ENCODE data around the gene SGK1. TPM values are rescaled to one million over a fixed set of nuclear protein-coding genes. Genes with fewer than 3 reads are reported as not detected.

Gene SGK1
- total and polyA plus RNA-seq, 2 donors (not counting 1 experiment from before 2014, with no cell fraction given) = 37.3 to 57.8 TPM

DNA sequence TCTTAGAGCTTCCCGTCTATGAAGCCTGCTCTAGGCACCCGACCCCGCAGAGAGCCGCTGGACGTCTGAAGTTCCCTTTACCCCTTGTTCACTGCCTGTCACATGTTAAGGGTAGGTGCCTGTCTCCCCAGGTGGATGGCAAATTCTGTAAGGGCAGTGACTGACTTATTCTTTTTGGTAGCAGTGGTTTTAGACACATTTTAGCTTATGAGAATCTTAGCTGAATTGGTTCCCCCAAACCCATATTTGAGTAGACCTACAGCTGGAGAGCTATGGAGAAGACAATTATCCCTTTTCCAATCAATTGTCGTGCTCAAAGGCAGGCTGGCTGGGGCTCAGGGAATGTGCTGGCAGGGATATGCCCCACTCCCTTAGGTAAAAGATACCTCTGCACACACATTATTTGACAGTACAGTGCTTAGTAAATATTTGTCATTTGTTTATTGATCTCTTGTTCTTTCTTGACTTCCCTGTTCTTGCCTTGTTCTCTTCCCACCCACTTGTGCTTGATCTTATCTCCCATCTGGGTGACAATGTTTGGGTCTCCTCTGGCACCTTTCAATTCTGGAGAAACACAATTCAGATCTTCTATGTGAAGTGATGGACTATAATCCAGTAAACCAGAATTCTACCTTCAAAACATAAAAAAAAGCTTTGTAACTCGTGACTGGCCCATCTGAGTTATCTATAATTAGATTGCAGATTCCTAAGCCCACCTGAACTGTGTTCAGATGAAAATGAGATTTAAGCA is 151.2 kb downstream of the SGK1 start:
- Mint-ChIP-seq H3K4me1 (peaks cover 5% of the 10 kb centered on the region), H3K27me3 (no peaks in the 10 kb centered on the region), H3K4me3 (no peak overlapping the region), H3K9me3 (ENCODE audit: insufficient read depth) (no peaks in the 10 kb centered on the region), H3K27ac (no peak overlapping the region)
- Histone ChIP-seq H2AFZ (ENCODE audit: insufficient read depth, low read depth, low read length, poor library complexity, severe bottlenecking) (no peak overlapping the region), H3K27ac (ENCODE audit: low read length in 2 of 2) (no peak overlapping the region), H3K9ac (ENCODE audit: low read length) (no peak overlapping the region), H3K36me3 (replicated peaks in 1 of 2; ENCODE audit: control extremely low read depth in 1 of 2, control insufficient read depth in 1 of 2, extremely low read depth in 1 of 2, insufficient read depth in 2 of 2, low read length in 1 of 2) (peaks cover 0 to 29% of the 10 kb centered on the region in 2 experiments), H3K4me3 (ENCODE audit: control extremely low read depth in 1 of 5, extremely low read depth in 1 of 5, insufficient read depth in 1 of 5, low read depth in 2 of 5, low read length in 4 of 5) (no peak overlapping the region), H3K27me3 (replicated peaks in 1 of 4; ENCODE audit: control extremely low read depth in 1 of 4, control insufficient read depth in 3 of 4, insufficient read depth in 4 of 4, low read length in 3 of 4) (no peaks in the 10 kb centered on the region), H3K4me2 (replicated peaks; ENCODE audit: low read depth, low read length, poor library complexity, severe bottlenecking) (no peak overlapping the region), H4K20me1 (ENCODE audit: control insufficient read depth, insufficient read depth, low read length, poor library complexity, severe bottlenecking) (no peaks in the 10 kb centered on the region), H3K79me2 (ENCODE audit: control insufficient read depth, insufficient read depth, low read length) (no peaks in the 10 kb centered on the region), H3K9me3 (ENCODE audit: control extremely low read depth in 1 of 3, control insufficient read depth in 2 of 3, insufficient read depth in 1 of 3, low read length in 2 of 3) (no peaks in the 10 kb centered on the region), H3K4me1 (ENCODE audit: control insufficient read depth in 2 of 2, insufficient read depth in 2 of 2, low read length in 2 of 2) (no peaks in the 10 kb centered on the region)
- CTCF ChIA-PET = interaction anchor here (1.6 to 3.7 kb wide), 4 partner anchors 10 to 774 kb away, joined by 7 to 17 read pairs (median 11); no protein-coding TSS in a partner anchor
- ATAC-seq (ENCODE audit: low read depth) = no peak
- POLR2A ChIA-PET = no interaction called here
- intact Hi-C loops (cut with micrococcal nuclease) = no loop called here
- DNase-seq = no peak
- TF ChIP-seq CTCF (IDR thresholded peaks at IDR 0.05) (no peak), EZH2 (IDR thresholded peaks at IDR 0.05; ENCODE audit: borderline replicate concordance, insufficient read depth, low read depth, low read length, poor library complexity, severe bottlenecking) (no peak)
- WGBS (ENCODE audit: insufficient coverage) = no CpG with 5 or more reads among the region's 7 CpGs

DNA sequence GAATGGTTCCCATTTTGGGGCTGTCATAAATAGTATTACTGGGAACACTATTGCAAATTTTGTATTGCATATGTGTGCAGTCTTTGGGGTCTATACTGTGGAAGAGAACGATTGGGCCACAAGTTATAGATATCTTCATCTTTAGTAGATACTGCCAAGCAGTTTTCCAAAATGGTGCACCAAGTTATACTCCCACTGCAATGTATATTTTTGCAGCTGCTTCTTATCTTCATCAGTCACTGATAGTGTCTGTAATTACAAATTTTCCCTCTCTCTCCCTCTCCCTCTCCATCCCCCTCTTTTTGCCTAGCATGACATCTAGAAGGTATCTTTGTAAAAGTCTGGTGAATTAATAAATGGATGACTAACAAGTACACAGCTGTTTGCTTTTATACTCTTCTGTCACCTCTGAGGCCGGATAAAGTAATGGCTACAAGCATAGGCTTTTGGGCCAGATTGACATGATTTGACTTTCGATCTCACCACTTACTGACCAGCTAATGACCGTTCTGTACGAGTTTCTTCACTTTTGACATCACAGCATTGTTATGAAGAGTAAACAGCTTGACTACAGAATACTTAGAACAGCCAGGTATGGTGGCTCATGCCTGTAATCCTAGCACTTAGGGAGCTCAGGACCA is 152.2 kb downstream of the SGK1 start:
- intact Hi-C loops (cut with micrococcal nuclease) = no loop called here
- H3K27ac Mint-ChIP-seq = no peak overlapping the region
- Histone ChIP-seq H3K4me3 (ENCODE audit: control extremely low read depth in 1 of 5, extremely low read depth in 1 of 5, insufficient read depth in 1 of 5, low read depth in 2 of 5, low read length in 4 of 5) (no peak overlapping the region), H3K36me3 (replicated peaks in 1 of 2; ENCODE audit: control extremely low read depth in 1 of 2, control insufficient read depth in 1 of 2, extremely low read depth in 1 of 2, insufficient read depth in 2 of 2, low read length in 1 of 2) (peaks cover 0 to 21% of the 10 kb centered on the region in 2 experiments), H3K27me3 (replicated peaks in 1 of 4; ENCODE audit: control extremely low read depth in 1 of 4, control insufficient read depth in 3 of 4, insufficient read depth in 4 of 4, low read length in 3 of 4) (no peaks in the 10 kb centered on the region), H3K4me2 (replicated peaks; ENCODE audit: low read depth, low read length, poor library complexity, severe bottlenecking) (no peak overlapping the region), H4K20me1 (ENCODE audit: control insufficient read depth, insufficient read depth, low read length, poor library complexity, severe bottlenecking) (no peaks in the 10 kb centered on the region), H3K79me2 (ENCODE audit: control insufficient read depth, insufficient read depth, low read length) (no peaks in the 10 kb centered on the region), H3K27ac (ENCODE audit: low read length in 2 of 2) (no peak overlapping the region), H3K9ac (ENCODE audit: low read length) (no peak overlapping the region), H3K4me1 (ENCODE audit: control insufficient read depth in 2 of 2, insufficient read depth in 2 of 2, low read length in 2 of 2) (no peaks in the 10 kb centered on the region), H2AFZ (ENCODE audit: insufficient read depth, low read depth, low read length, poor library complexity, severe bottlenecking) (no peak overlapping the region), H3K9me3 (ENCODE audit: control extremely low read depth in 1 of 3, control insufficient read depth in 2 of 3, insufficient read depth in 1 of 3, low read length in 2 of 3) (no peaks in the 10 kb centered on the region)
- peaks cover 5% of the 10 kb centered on the region for H3K4me1 Mint-ChIP-seq
- ATAC-seq (ENCODE audit: low read depth) (no peak), DNase-seq (no peak)
- no peaks in the 10 kb centered on the region for H3K27me3 Mint-ChIP-seq
- TF ChIP-seq CTCF (IDR thresholded peaks at IDR 0.05) (no peak), EZH2 (IDR thresholded peaks at IDR 0.05; ENCODE audit: borderline replicate concordance, insufficient read depth, low read depth, low read length, poor library complexity, severe bottlenecking) (no peak)
- H3K9me3 Mint-ChIP-seq (ENCODE audit: insufficient read depth) = no peaks in the 10 kb centered on the region
- ChIA-PET CTCF (interaction anchor here (2.5 to 3.7 kb wide), 2 partner anchors 9 to 775 kb away, joined by 12 to 17 read pairs; no protein-coding TSS in a partner anchor), POLR2A (no interaction called here)
- H3K4me3 Mint-ChIP-seq = no peak overlapping the region
- WGBS (ENCODE audit: insufficient coverage) = 96% methylated on average over 4 of the region's 5 CpGs
